HG03432 (cell line): ENCODE data around the gene SLC1A4.
"Not testable (repeated sequence)": the region's sequence is repeated elsewhere in the genome, so short reads cannot be mapped to it uniquely, and the experiment has no call there.

Experiments
- ATAC-seq: cut with Tn5 transposase; IDR thresholded peaks from one replicate; pipeline ENCODE4 v1.9.1; 2021; ENCODE audit warnings: mild to moderate bottlenecking, moderate library complexity; ENCODE audit not compliant: unreplicated experiment

The SLC1A4 gene

GRCh38 chr2:65025453-65026123, 36.4 kb downstream of the SLC1A4 start:
- ATAC-seq = no peak

GRCh38 chr2:65026154-65026553, 37.0 kb downstream of the SLC1A4 start:
- no peak for ATAC-seq

DNA sequence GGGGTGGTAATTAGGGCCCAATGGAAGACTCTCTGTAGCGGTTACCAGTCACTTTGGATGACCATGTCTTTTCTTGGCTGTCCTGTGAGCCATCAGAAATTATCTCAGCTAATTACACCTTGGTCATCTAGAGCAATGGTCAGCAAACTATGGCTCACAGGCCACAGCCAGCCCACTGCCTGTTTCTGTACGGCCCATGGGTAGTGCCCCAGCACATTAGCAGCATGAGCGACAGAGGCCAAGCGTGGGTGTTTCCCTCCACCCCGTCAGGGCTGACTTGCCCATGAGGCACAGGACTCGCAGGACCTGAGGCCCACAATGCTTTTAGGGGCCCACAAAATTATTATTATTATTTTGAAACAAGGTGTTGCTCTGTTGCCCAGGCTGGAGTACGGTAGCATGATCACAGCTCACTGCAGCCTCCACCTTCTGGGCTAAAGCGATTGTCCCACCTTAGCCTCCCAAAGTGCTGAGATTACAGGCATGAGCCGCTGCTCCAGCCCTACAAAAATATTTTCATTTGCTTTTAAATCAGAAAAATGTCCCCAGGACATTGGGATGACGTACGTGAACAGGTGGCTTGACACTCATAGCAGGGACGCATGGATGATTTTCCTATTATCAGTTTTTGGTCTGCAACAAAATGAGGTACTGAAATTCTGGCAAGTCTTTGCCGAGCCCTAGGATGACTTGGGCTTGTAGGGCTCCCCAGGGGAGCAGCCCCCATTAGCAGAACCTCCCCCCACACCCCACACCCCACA, 37.7 kb downstream of the SLC1A4 start:
- peak; percentile 30 for ATAC-seq

GRCh38 chr2:65027616-65028244, 38.5 kb downstream of the SLC1A4 start:
- ATAC-seq = no peak

DNA sequence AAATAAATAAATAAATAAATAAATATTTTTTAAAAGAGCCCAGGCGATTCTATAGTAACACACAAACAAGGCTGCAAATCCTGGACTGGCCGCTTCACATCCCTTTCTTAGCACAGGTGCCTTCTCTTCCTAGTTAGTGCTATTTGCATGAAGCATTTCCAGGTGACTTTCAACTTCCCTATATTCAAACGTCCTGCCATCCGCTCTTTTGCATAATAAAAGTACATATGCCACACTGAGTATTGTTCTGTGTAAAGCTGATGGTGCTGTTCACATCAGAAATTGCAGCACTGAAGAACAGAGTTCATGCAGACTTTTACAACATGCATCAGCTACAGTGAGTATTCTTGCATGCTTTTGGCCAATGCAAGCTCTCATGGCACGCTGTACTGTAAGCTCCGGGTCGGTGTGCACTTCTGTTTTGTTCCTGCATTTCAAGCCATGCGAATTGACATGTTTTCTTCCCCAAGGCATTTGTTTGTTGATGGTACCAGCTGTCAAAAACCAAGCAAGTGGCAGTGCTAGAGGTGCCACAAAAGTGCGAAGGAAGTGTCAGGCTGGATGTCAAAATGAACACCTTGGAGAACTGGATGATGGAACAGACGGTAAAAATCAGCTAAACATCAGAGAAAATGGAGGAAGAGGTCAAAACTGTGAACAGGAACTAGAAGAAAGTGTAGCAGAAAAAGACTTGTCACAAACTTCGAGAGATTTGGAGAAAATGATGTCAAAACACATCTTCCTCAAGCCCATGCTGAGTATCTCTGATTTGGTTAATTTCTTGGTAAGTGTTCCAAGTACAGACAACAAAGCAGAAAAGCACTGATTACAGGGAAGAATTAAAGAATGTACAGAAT, 41.5 kb downstream of the SLC1A4 start:
- no peak for ATAC-seq

GRCh38 chr2:65031341-65032018, 42.3 kb downstream of the SLC1A4 start:
- ATAC-seq = peak; percentile 41

- peak; percentile 38 for ATAC-seq
These were observed 43.1 kb downstream of the SLC1A4 start for GRCh38 chr2:65032019-65032975.

- no peak for ATAC-seq
These were observed 44.0 kb downstream of the SLC1A4 start for GRCh38 chr2:65033178-65033577.

GRCh38 chr2:65033667-65034066, 44.5 kb downstream of the SLC1A4 start:
- ATAC-seq = not testable (repeated sequence)

GRCh38 chr2:65035351-65035943, 46.2 kb downstream of the SLC1A4 start:
- no peak for ATAC-seq

DNA sequence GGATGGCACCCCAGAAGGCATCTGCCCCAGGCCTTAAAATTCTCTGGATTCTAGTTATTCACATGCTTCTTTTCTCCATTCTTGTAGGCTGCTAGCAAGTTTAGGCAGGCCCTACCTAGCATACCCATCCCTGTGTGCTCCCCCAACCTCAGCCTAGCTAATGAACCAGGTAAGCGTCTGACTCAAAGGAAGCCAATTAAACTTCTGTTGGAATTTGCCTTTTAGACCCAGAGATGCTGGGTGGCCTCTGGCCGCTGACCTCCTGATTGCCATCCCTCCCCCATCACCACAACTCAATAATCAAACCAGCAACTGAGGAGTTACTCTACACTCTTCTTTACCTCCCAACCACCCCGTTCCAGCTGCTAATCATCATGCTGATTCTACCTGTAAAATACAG, 48.0 kb downstream of the SLC1A4 start:
- no peak for ATAC-seq

- no peak for ATAC-seq
These were observed 50.4 kb downstream of the SLC1A4 start for GRCh38 chr2:65039640-65040039.

DNA sequence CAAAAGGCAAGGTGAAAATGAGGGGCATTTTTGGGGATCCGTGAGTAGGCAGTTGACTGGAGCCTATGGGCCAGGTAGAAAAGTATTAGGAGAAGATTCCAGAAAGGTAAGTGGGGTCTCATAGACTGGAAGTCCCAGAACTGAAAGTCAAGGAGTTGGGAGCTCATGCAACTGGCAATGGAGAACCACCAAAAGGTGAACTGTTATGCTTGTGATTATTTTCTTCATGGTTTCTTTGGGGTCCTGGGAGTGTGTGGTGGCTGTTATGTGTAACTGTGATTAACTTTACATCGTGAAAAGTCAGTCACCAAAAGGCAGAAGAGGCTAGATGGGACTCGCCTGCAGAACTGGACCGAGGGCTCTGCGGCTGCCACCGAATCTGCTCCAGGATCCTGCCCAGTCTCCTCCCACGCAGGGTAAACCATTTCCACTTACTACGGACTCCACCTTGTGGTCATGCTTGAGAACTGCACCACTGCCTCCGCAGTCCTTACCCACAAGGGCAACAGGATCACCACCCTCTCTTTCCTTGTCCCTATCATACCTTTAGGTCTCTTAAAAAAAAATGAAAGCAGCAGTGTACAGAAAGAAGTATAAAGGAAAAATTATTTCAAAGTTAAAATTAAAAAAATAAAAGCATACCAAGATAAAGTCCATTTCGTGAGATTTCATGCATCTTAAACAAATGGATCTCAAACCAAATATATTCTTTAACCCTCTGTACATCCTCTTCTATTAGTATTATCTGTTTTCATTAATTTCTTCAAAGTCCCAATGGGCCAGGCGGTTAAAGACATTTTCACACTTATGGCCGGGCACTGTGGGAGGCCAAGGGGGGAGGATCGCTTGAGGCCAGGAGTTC, 51.4 kb downstream of the SLC1A4 start:
- peak; percentile 90 for ATAC-seq

DNA sequence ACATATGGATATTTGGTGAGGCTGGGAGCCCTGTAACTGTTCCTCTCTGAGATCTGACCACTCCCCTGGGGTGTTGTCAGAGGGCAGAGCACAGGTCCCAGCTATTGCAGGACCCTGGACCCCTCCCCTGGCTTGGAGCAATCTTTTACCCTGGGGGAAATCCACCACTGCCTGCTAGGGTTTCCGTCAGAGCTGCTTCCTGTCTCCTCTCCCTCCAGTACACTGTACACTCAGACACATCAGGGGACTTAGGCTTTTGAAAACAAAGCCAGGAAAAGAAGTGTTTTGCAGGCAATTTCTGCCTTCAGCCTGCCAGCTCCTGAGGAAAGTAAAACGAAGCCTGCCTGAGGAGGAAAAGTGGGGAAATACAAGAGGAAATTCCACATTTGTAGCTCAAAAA, 53.8 kb downstream of the SLC1A4 start:
- no peak for ATAC-seq

DNA sequence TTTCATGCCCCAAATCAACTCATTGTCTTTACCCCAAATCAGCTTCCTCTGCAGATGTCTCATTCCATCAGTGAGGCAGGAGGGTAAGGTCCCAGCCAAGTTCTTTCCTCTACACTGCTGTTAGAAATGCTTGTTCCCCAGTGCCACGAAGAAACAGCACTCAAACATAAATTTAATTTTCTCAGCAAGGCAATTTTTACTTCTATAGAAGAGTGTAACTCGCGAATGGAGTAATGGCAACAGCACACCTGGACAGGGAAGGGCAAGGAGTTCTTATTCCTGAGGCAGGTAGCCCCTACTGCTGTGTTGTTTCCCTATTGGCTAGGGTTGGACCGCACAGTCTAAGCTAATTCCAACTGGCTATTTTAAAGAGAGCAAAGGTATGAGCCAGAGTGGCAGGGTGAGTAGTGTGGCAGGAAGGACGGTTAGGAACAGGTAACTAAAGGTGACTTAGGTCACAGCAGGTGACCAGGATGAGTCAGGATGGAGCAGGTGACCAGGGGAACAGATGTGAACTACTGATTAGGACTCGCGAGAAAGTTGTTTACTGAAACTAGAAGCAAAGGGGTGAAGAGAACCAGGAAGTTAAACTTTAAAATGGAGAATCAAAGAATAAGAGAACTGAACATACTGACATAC, 55.0 kb downstream of the SLC1A4 start:
- no peak for ATAC-seq

- ATAC-seq = no peak
These were observed 56.5 kb downstream of the SLC1A4 start for GRCh38 chr2:65045651-65046050.

DNA sequence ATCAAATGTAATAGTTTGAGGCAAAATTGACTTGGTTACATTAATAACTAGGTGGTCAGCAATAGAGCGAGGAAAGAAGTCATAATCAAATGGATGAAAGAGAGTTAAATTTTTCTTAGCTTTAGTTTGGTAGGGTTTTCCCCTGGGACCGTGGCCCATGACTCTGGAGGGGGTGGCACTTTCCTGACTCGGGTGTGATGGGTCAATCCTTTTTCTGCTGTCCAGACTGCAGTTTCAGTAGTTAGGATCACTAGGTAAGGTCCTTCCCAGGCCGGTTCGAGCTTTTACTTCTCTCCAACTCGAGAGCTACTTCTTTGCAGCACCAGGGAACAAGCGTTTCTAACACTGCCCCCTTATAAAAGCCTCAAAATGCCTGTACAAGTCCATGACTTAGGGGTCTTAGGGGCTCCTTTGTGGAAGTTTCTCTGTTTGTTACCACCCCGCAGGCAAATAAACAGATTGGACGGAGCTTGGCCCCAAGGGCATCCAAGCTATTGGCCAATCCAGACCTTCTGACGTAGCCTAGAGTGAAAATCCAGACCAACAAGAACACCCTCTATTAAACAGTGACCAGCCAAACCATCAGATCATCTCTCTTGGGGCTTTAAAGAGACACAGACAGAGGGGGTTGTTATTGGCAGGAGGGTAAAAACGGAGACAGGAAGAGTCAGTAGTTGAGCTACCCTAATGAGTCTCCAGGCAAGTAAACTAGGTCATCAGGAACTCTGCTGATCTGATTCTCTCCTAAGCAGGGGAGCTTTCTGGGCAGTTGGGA, 57.6 kb downstream of the SLC1A4 start:
- no peak for ATAC-seq
